Astrocyte (in vitro differentiated cells and primary cell): ENCODE measurements around the gene ESCO1. TPM values are rescaled to one million over a fixed set of nuclear protein-coding genes. Genes with fewer than 3 reads are reported as not detected.
A peak's percentile ranks its signal among the peaks of the same experiment; 100 is the strongest.

Experiments used
- DNase-seq: peaks from one replicate; pipeline ENCODE4 v3.0.0-alpha.2; 2010; ENCODE audit warnings: low read depth
- FAIRE-seq: peaks from 2 replicates; lab custom pipeline; 2011; peaks lifted over from hg19 to GRCh38; lab: Jason Lieb, UNC
- H2AFZ ChIP-seq: 2 replicates; pipeline ENCODE4 v1.6.0; 2012; ENCODE audit warnings: low read depth, low read length, inconsistent platforms
- H3K27ac ChIP-seq: 2 replicates; pipeline ENCODE4 v1.5.1; 2011; ENCODE audit warnings: low read depth, low read length, inconsistent platforms
- H3K27me3 ChIP-seq: 2 replicates; pipeline ENCODE4 v1.6.0; 2011; ENCODE audit warnings: low read length, inconsistent platforms; ENCODE audit not compliant: insufficient read depth
- H3K36me3 ChIP-seq: 2 replicates; pipeline ENCODE4 v1.5.1; 2011; ENCODE audit warnings: low read length, inconsistent platforms; ENCODE audit not compliant: insufficient read depth
- H3K4me1 ChIP-seq: 2 replicates; pipeline ENCODE4 v1.5.1; 2011; ENCODE audit warnings: low read length, inconsistent platforms; ENCODE audit not compliant: insufficient read depth
- H3K4me2 ChIP-seq: 2 replicates; pipeline ENCODE4 v1.6.0; 2012; ENCODE audit warnings: low read length, inconsistent platforms
- H3K4me3 ChIP-seq: 2 replicates; pipeline ENCODE4 v1.5.1; 2011; ENCODE audit warnings: low read depth, mild to moderate bottlenecking, low read length, inconsistent platforms; ENCODE audit not compliant: insufficient read depth
- H3K79me2 ChIP-seq: 2 replicates; pipeline ENCODE4 v1.6.0; 2012; ENCODE audit warnings: mild to moderate bottlenecking, low read length, inconsistent platforms; ENCODE audit not compliant: insufficient read depth
- H3K9ac ChIP-seq: 2 replicates; pipeline ENCODE4 v1.6.0; 2012; ENCODE audit warnings: mild to moderate bottlenecking, low read length, inconsistent platforms
- H3K9me3 ChIP-seq: 2 replicates; pipeline ENCODE4 v1.5.1; 2012; ENCODE audit warnings: low read depth, mild to moderate bottlenecking, low read length, inconsistent platforms; ENCODE audit not compliant: insufficient read depth
- H4K20me1 ChIP-seq: 2 replicates; pipeline ENCODE4 v1.6.0; 2012; ENCODE audit warnings: low read length, inconsistent platforms; ENCODE audit not compliant: insufficient read depth
- H3K27ac Mint-ChIP-seq: one replicate; pipeline ENCODE4 v1.8.0; 2021; ENCODE audit warnings: mild to moderate bottlenecking, mixed read lengths; ENCODE audit not compliant: unreplicated experiment
- H3K27me3 Mint-ChIP-seq: one replicate; pipeline ENCODE4 v1.8.0; 2021; ENCODE audit warnings: low read depth, mixed read lengths; ENCODE audit not compliant: unreplicated experiment
- H3K36me3 Mint-ChIP-seq: one replicate; pipeline ENCODE4 v1.8.0; 2021; ENCODE audit warnings: low read depth, mixed read lengths; ENCODE audit not compliant: unreplicated experiment
- H3K4me1 Mint-ChIP-seq: one replicate; pipeline ENCODE4 v1.8.0; 2021; ENCODE audit warnings: low read depth, mixed read lengths; ENCODE audit not compliant: unreplicated experiment
- H3K4me3 Mint-ChIP-seq: one replicate; pipeline ENCODE4 v1.8.0; 2021; ENCODE audit warnings: mild to moderate bottlenecking, moderate library complexity, mixed read lengths; ENCODE audit not compliant: unreplicated experiment
- H3K9me3 Mint-ChIP-seq: one replicate; pipeline ENCODE4 v1.8.0; 2021; ENCODE audit warnings: mild to moderate bottlenecking, mixed read lengths; ENCODE audit not compliant: unreplicated experiment
- CTCF ChIP-seq: IDR thresholded peaks from 2 replicates; pipeline ENCODE4 v1.5.1; 2011; ENCODE audit warnings: low read depth, mild to moderate bottlenecking, inconsistent platforms, low read length, moderate library complexity; ENCODE audit not compliant: insufficient read depth
- EZH2 ChIP-seq: IDR thresholded peaks from 2 replicates; pipeline ENCODE4 v1.6.1; 2012; ENCODE audit warnings: mild to moderate bottlenecking, low read length, inconsistent platforms; ENCODE audit not compliant: insufficient read depth
- total RNA-seq: library from RNA; stranded (reverse); gene quantifications from 2 replicates; pipeline ENCODE4 v1.2.1, GENCODE V29; 2021

ESCO1 gene
- total RNA-seq, 1 donor from 2014 or later = 17.5 TPM

- H3K27ac Mint-ChIP-seq = no peak overlapping the region
- TF ChIP-seq EZH2 (no peak), CTCF (no peak)
- H3K4me3 ChIP-seq = no peak overlapping the region
- H3K79me2 ChIP-seq = peaks cover 8% of the 10 kb centered on the region
- no peak overlapping the region for H3K9ac ChIP-seq
- H3K27ac ChIP-seq = no peak overlapping the region
- H3K4me3 Mint-ChIP-seq = no peak overlapping the region
- H4K20me1 ChIP-seq = peaks cover 10% of the 10 kb centered on the region
- H2AFZ ChIP-seq = no peak overlapping the region
- DNase-seq (no peak), FAIRE-seq (no peak)
- no peaks in the 10 kb centered on the region for H3K9me3 ChIP-seq
- H3K27me3 ChIP-seq = no peaks in the 10 kb centered on the region
- H3K36me3 Mint-ChIP-seq = peaks cover 17% of the 10 kb centered on the region
- H3K4me1 Mint-ChIP-seq = peaks cover 6% of the 10 kb centered on the region
- H3K27me3 Mint-ChIP-seq = no peaks in the 10 kb centered on the region
- H3K4me1 ChIP-seq = no peaks in the 10 kb centered on the region
- H3K36me3 ChIP-seq = peaks cover 9% of the 10 kb centered on the region
- H3K9me3 Mint-ChIP-seq = no peaks in the 10 kb centered on the region
- H3K4me2 ChIP-seq = no peak overlapping the region
These were observed 24.8 kb downstream of the ESCO1 start for GRCh38 chr18:21575656-21576055.

GRCh38 chr18:21571772-21572171 is 28.7 kb downstream of the ESCO1 start:
- Mint-ChIP-seq H3K9me3 (no peaks in the 10 kb centered on the region), H3K4me1 (peaks cover 6% of the 10 kb centered on the region), H3K36me3 (peaks cover 14% of the 10 kb centered on the region), H3K27ac (no peak overlapping the region), H3K27me3 (no peaks in the 10 kb centered on the region), H3K4me3 (no peak overlapping the region)
- H3K27ac ChIP-seq = no peak overlapping the region
- no peaks in the 10 kb centered on the region for H3K9me3 ChIP-seq
- FAIRE-seq = no peak
- no peak overlapping the region for H3K9ac ChIP-seq
- H3K4me2 ChIP-seq = no peak overlapping the region
- peaks cover 3% of the 10 kb centered on the region for H4K20me1 ChIP-seq
- peaks cover 9% of the 10 kb centered on the region for H3K36me3 ChIP-seq
- TF ChIP-seq CTCF = no peak
- no peak for TF ChIP-seq EZH2
- H3K79me2 ChIP-seq = peaks cover 5% of the 10 kb centered on the region
- no peak overlapping the region for H2AFZ ChIP-seq
- H3K4me1 ChIP-seq = no peaks in the 10 kb centered on the region
- peak; percentile 4 for DNase-seq
- no peaks in the 10 kb centered on the region for H3K27me3 ChIP-seq
- H3K4me3 ChIP-seq = no peak overlapping the region

GRCh38 chr18:21559195-21559594 is 41.3 kb downstream of the ESCO1 start:
- no peak overlapping the region for H3K4me3 Mint-ChIP-seq
- H4K20me1 ChIP-seq = no peaks in the 10 kb centered on the region
- H3K4me3 ChIP-seq = no peak overlapping the region
- TF ChIP-seq EZH2 (no peak), CTCF (no peak)
- no peak overlapping the region for H2AFZ ChIP-seq
- DNase-seq (no peak), FAIRE-seq (no peak)
- H3K27ac Mint-ChIP-seq = no peak overlapping the region
- H3K27me3 Mint-ChIP-seq = no peaks in the 10 kb centered on the region
- H3K4me1 ChIP-seq = no peaks in the 10 kb centered on the region
- H3K27me3 ChIP-seq = no peaks in the 10 kb centered on the region
- H3K9ac ChIP-seq = no peak overlapping the region
- H3K4me2 ChIP-seq = no peak overlapping the region
- H3K9me3 Mint-ChIP-seq = no peaks in the 10 kb centered on the region
- H3K36me3 Mint-ChIP-seq = peaks cover 5% of the 10 kb centered on the region
- no peaks in the 10 kb centered on the region for H3K4me1 Mint-ChIP-seq
- H3K9me3 ChIP-seq = no peaks in the 10 kb centered on the region
- H3K27ac ChIP-seq = no peak overlapping the region
- peaks cover 9% of the 10 kb centered on the region for H3K36me3 ChIP-seq
- H3K79me2 ChIP-seq = no peaks in the 10 kb centered on the region
